Natural killer cell (primary cell): ENCODE results near the gene DNAJB5. TPM values are rescaled to one million over a fixed set of nuclear protein-coding genes. Genes with fewer than 3 reads are reported as not detected.

Source experiments
- ATAC-seq, 3 donors: fragments of 150-1000 bp in 2 of 3; fragments of 200-7000 bp in 1 of 3; cut with Tn5 transposase; 1 replicate in 1 of 3; 2 replicates in 2 of 3; pipeline ENCODE4 v1.10.0; 2021; ENCODE audit warnings: mild to moderate bottlenecking in 2 of 3, moderate library complexity in 2 of 3
- DNase-seq, 2 donors: peaks; one replicate each; pipeline versions ENCODE4 v3.0.0 to v3.0.0-alpha.2; 2013 to 2021; ENCODE audit warnings: mixed read lengths in 1 of 2
- H3K27ac ChIP-seq: one replicate; pipeline ENCODE4 v1.5.1; 2013; ENCODE audit warnings: mild to moderate bottlenecking, low read length
- H3K27me3 ChIP-seq: one replicate; pipeline ENCODE4 v1.6.1; 2013; ENCODE audit warnings: low read length; ENCODE audit not compliant: control insufficient read depth, insufficient read depth
- H3K36me3 ChIP-seq: one replicate; pipeline ENCODE4 v1.6.1; 2013; ENCODE audit warnings: low read length; ENCODE audit not compliant: control insufficient read depth, insufficient read depth
- H3K4me1 ChIP-seq: one replicate; pipeline ENCODE4 v1.6.1; 2013; ENCODE audit warnings: low read length; ENCODE audit not compliant: control insufficient read depth, insufficient read depth
- H3K4me3 ChIP-seq: one replicate; pipeline ENCODE4 v1.5.1; 2013; ENCODE audit warnings: low read length
- H3K9me3 ChIP-seq: one replicate; pipeline ENCODE4 v1.6.1; 2013; ENCODE audit warnings: low read length; ENCODE audit not compliant: control insufficient read depth, insufficient read depth
- H3K27ac Mint-ChIP-seq, 2 donors: one replicate each; pipeline ENCODE4 v1.8.0; 2022; ENCODE audit warnings: mild to moderate bottlenecking in 2 of 2, mixed read lengths in 2 of 2, moderate library complexity in 1 of 2
- H3K27me3 Mint-ChIP-seq, 2 donors: one replicate each; pipeline ENCODE4 v1.8.0; 2022; ENCODE audit warnings: low read depth in 2 of 2, mixed read lengths in 2 of 2
- H3K36me3 Mint-ChIP-seq: one replicate; pipeline ENCODE4 v1.8.0; 2022; ENCODE audit warnings: mixed read lengths
- H3K4me1 Mint-ChIP-seq, 2 donors: one replicate each; pipeline ENCODE4 v1.8.0; 2022; ENCODE audit warnings: mixed read lengths in 2 of 2
- H3K4me3 Mint-ChIP-seq: one replicate; pipeline ENCODE4 v1.8.0; 2022; ENCODE audit warnings: mild to moderate bottlenecking, moderate library complexity, mixed read lengths
- H3K9me3 Mint-ChIP-seq, 2 donors: one replicate each; pipeline ENCODE4 v1.8.0; 2022; ENCODE audit warnings: mixed read lengths in 2 of 2
- CTCF ChIP-seq: fragments of 200-600 bp; IDR thresholded peaks from one replicate; pipeline ENCODE4 v1.8.0; 2022; ENCODE audit warnings: antibody characterized with exemption
- WGBS: methylation state at CpG from one replicate; pipeline ENCODE4 v1.1.7; 2013; ENCODE audit warnings: missing lambda C conversion rate; ENCODE audit not compliant: insufficient coverage; 5-methylcytosine and 5-hydroxymethylcytosine counted together
- intact Hi-C: fragments of 100-400 bp; cut with micrococcal nuclease; formaldehyde crosslinking; loops from one replicate; pipeline ENCODE4 v1.14.2; 2022
- total RNA-seq, 4 donors: library from RNA; stranded (reverse); fragments of 120-200 nt in 1 of 4; gene quantifications; one replicate each; pipeline versions ENCODE4 v1.2.3 to v1.2.4, GENCODE V29; 2013 to 2022

DNAJB5 gene
- total RNA-seq, 3 donors from 2014 or later (not counting 1 experiment from before 2014, with no cell fraction given) = 1.1 to 2.4 (median 1.9) TPM

DNA sequence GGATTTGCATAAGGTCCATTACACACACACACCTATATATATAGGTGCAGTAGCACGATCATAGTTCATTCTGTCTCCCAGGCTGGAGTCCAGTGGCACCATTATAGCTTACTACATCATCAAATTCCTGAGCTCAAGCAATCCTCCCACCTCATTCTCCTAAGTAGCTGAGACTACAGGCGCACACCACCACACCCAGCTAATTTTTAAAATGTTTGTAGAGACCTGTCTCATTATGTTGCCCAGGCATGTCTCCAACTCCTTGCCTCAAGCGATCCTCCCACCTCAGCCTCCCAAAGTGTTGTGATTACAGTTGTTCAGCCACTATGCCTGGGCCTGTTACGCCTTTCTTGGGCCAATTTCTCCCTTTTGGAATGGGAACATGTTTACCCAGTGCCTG, 39.7 kb downstream of the DNAJB5 start:
- no peak for DNase-seq
- no peak overlapping the region for H3K27ac ChIP-seq
- no peaks in the 10 kb centered on the region for H3K27me3 Mint-ChIP-seq
- no peak for TF ChIP-seq CTCF
- H3K4me3 Mint-ChIP-seq = no peak overlapping the region
- H3K36me3 Mint-ChIP-seq = no peaks in the 10 kb centered on the region
- WGBS = 100% methylated on average over 3 of the region's 4 CpGs
- no peaks in the 10 kb centered on the region for H3K9me3 Mint-ChIP-seq
- H3K9me3 ChIP-seq = no peaks in the 10 kb centered on the region
- H3K27me3 ChIP-seq = no peaks in the 10 kb centered on the region
- no peaks in the 10 kb centered on the region for H3K4me1 ChIP-seq
- H3K27ac Mint-ChIP-seq = no peak overlapping the region
- H3K4me3 ChIP-seq = no peak overlapping the region
- H3K36me3 ChIP-seq = no peaks in the 10 kb centered on the region
- intact Hi-C loops = no loop called here
- H3K4me1 Mint-ChIP-seq = peaks cover 0 to 4% of the 10 kb centered on the region in 2 donors
- no peak for ATAC-seq

DNA sequence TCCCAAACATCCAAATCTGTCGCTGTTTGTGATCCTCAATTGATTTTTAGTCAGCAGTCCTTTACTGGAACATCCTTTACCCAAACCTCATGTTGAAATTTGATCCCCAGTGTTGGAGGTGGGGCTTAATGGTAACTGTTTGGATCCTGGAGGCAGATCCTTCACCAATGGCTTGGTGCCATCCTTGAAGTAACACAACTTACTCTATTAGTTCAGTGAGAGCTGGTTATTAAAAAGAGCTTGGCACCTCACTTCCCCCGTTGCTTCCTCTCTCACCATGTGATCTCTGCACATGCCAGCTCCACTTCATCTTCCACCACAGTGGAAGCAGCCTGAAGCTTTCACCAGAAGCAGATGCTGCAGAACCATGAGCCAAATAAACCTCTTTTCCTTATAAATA, 40.3 kb downstream of the DNAJB5 start:
- H3K27me3 Mint-ChIP-seq = no peaks in the 10 kb centered on the region
- no peak overlapping the region for H3K4me3 Mint-ChIP-seq
- 67% methylated on average over 1 of the region's 2 CpGs for WGBS
- ATAC-seq (no peak), DNase-seq (no peak)
- Histone ChIP-seq H3K36me3 (no peaks in the 10 kb centered on the region), H3K27ac (no peak overlapping the region), H3K4me3 (no peak overlapping the region), H3K9me3 (no peaks in the 10 kb centered on the region), H3K4me1 (no peaks in the 10 kb centered on the region), H3K27me3 (no peaks in the 10 kb centered on the region)
- no peak overlapping the region for H3K27ac Mint-ChIP-seq
- H3K36me3 Mint-ChIP-seq = no peaks in the 10 kb centered on the region
- TF ChIP-seq CTCF = no peak
- intact Hi-C loops = no loop called here
- no peaks in the 10 kb centered on the region for H3K9me3 Mint-ChIP-seq
- H3K4me1 Mint-ChIP-seq = no peaks in the 10 kb centered on the region

GRCh38 chr9:35033101-35033500, 43.6 kb downstream of the DNAJB5 start:
- ATAC-seq (no peak), DNase-seq (no peak)
- Mint-ChIP-seq H3K27me3 (no peaks in the 10 kb centered on the region), H3K9me3 (no peaks in the 10 kb centered on the region), H3K27ac (no peak overlapping the region), H3K4me3 (no peak overlapping the region), H3K4me1 (peaks cover 0 to 11% of the 10 kb centered on the region in 2 donors), H3K36me3 (no peaks in the 10 kb centered on the region)
- Histone ChIP-seq H3K4me3 (no peak overlapping the region), H3K9me3 (no peaks in the 10 kb centered on the region), H3K36me3 (no peaks in the 10 kb centered on the region), H3K27me3 (no peaks in the 10 kb centered on the region), H3K4me1 (peaks cover 10% of the 10 kb centered on the region), H3K27ac (no peak overlapping the region)
- intact Hi-C loops = no loop called here
- no peak for TF ChIP-seq CTCF
- 98% methylated on average over 2 of the region's 2 CpGs for WGBS
